Coronary artery (tissue), 2 donors: ENCODE measurements around the gene ARHGEF4.

ENCODE experiments used
- DNase-seq: peaks from one replicate; pipeline ENCODE4 v3.0.0-alpha.2; 2017; ENCODE audit warnings: low spot score
- H3K27ac ChIP-seq, 2 donors: fragments of 200-600 bp; sonication (generic); one replicate each; pipeline ENCODE4 v1.5.1; 2016 to 2019
- H3K4me3 ChIP-seq: fragments of 200-600 bp; sonication (generic); 2 replicates; pipeline ENCODE4 v1.5.1; 2016; ENCODE audit warnings: mild to moderate bottlenecking, moderate library complexity
- CTCF ChIP-seq: fragments of 200-600 bp; sonication (generic); IDR thresholded peaks from one replicate; pipeline ENCODE4 v1.5.1; 2019; ENCODE audit warnings: antibody characterized with exemption

ARHGEF4 gene

GRCh38 chr2:131005216-131005935 is 168.7 kb downstream of the ARHGEF4 start:
- no peak overlapping the region for H3K4me3 ChIP-seq
- DNase-seq: no peak
- no peak for TF ChIP-seq CTCF
- H3K27ac ChIP-seq: no peak overlapping the region

GRCh38 chr2:131006561-131006960 is 169.8 kb downstream of the ARHGEF4 start:
- Histone ChIP-seq H3K27ac (no peak overlapping the region), H3K4me3 (no peak overlapping the region)
- no peak for TF ChIP-seq CTCF
- no peak for DNase-seq

GRCh38 chr2:131008967-131009366 is 172.3 kb downstream of the ARHGEF4 start:
- H3K27ac ChIP-seq: no peak overlapping the region
- no peak for TF ChIP-seq CTCF
- H3K4me3 ChIP-seq: no peak overlapping the region
- DNase-seq: no peak

- no peak overlapping the region for H3K4me3 ChIP-seq
- no peak for DNase-seq
- TF ChIP-seq CTCF: no peak
- no peak overlapping the region for H3K27ac ChIP-seq
These were observed 173.2 kb downstream of the ARHGEF4 start for GRCh38 chr2:131009713-131010475.

GRCh38 chr2:131010566-131010965 is 173.9 kb downstream of the ARHGEF4 start:
- no peak overlapping the region for H3K4me3 ChIP-seq
- TF ChIP-seq CTCF: no peak
- no peak for DNase-seq
- H3K27ac ChIP-seq: no peak overlapping the region

GRCh38 chr2:131011486-131011885 is 174.8 kb downstream of the ARHGEF4 start:
- no peak overlapping the region for H3K4me3 ChIP-seq
- no peak for DNase-seq
- H3K27ac ChIP-seq: no peak overlapping the region
- no peak for TF ChIP-seq CTCF

GRCh38 chr2:131014141-131014540 is 177.4 kb downstream of the ARHGEF4 start:
- no peak for TF ChIP-seq CTCF
- DNase-seq: no peak
- no peak overlapping the region for H3K27ac ChIP-seq
- H3K4me3 ChIP-seq: no peak overlapping the region
